HEK293 (cell line): ENCODE results near the gene COPS2.
A peak's percentile ranks its signal among the peaks of the same experiment; 100 is the strongest.

Experiments used
- CTCF ChIA-PET: fragments of 350-600 bp; formaldehyde crosslinking; extraction: SDS; loops from one replicate; lab custom pipeline; 2021; ENCODE audit warnings: antibody characterized with exemption; lab: Yijun Ruan, JAX
- POLR2A ChIA-PET: fragments of 300-600 bp; formaldehyde crosslinking; extraction: SDS; loops from one replicate; lab custom pipeline; 2020; ENCODE audit warnings: antibody characterized with exemption, inconsistent platforms; lab: Yijun Ruan, JAX
- H3K27ac ChIP-seq: fragments of 200-500 bp; sonication (Bioruptor generic); 2 replicates; pipeline ENCODE4 v1.5.1; 2014; ENCODE audit warnings: low read depth, low read length, control low read depth, inconsistent platforms; ENCODE audit errors: extremely low read depth
- H3K36me3 ChIP-seq, 2 experiments: fragments of 200-500 bp in 1 of 2; sonication (Bioruptor generic) in 1 of 2; 1 replicate in 1 of 2; 2 replicates in 1 of 2; pipeline ENCODE4 v1.5.1; 2014 to 2017; ENCODE audit warnings: inconsistent platforms in 2 of 2, low read length in 2 of 2; ENCODE audit not compliant: control insufficient read depth in 2 of 2, insufficient read depth in 1 of 2
- H3K4me1 ChIP-seq: fragments of 200-500 bp; sonication (Bioruptor generic); 2 replicates; pipeline ENCODE4 v1.5.1; 2014; ENCODE audit warnings: mild to moderate bottlenecking, low read length, inconsistent platforms; ENCODE audit not compliant: control insufficient read depth, insufficient read depth
- H3K4me3 ChIP-seq: 2 replicates; pipeline ENCODE4 v1.5.1; 2011; ENCODE audit warnings: low read depth, mild to moderate bottlenecking, control low read depth, low read length, moderate library complexity
- H3K9me3 ChIP-seq: fragments of 200-500 bp; sonication (Bioruptor generic); 2 replicates; pipeline ENCODE4 v1.5.1; 2014; ENCODE audit warnings: low read depth, low read length, inconsistent platforms; ENCODE audit not compliant: control insufficient read depth, insufficient read depth
- HOXA7 ChIP-seq: sonication (generic); formaldehyde crosslinking; IDR thresholded peaks from 2 replicates; pipeline ENCODE4 v1.8.1; 2022; ENCODE audit warnings: missing genetic modification reagents, borderline replicate concordance
- INSM2 ChIP-seq: fragments of 450-650 bp; formaldehyde crosslinking; IDR thresholded peaks from 2 replicates; pipeline ENCODE4 v1.5.1; 2016; ENCODE audit warnings: missing biosample characterization, missing genetic modification characterization
- OSR2 ChIP-seq: fragments of 450-650 bp; formaldehyde crosslinking; IDR thresholded peaks from 2 replicates; pipeline ENCODE4 v1.5.1; 2016; ENCODE audit warnings: missing biosample characterization, missing genetic modification characterization
- SETDB1 ChIP-seq: IDR thresholded peaks from one replicate; pipeline ENCODE4 v1.6.1; 2017; ENCODE audit warnings: mild to moderate bottlenecking, low read length, moderate library complexity, mixed read lengths; ENCODE audit not compliant: insufficient read length
- TRIM28 ChIP-seq: IDR thresholded peaks from 2 replicates; pipeline ENCODE4 v1.6.1; 2011; ENCODE audit warnings: low read length, control low read depth, borderline replicate concordance
- WT1 ChIP-seq: fragments of 450-650 bp; formaldehyde crosslinking; IDR thresholded peaks from 2 replicates; pipeline ENCODE4 v1.5.1; 2016; ENCODE audit warnings: missing biosample characterization, missing genetic modification characterization
- ZBTB1 ChIP-seq: fragments of 450-650 bp; formaldehyde crosslinking; IDR thresholded peaks from 2 replicates; pipeline ENCODE4 v1.5.1; 2016; ENCODE audit warnings: missing biosample characterization, missing genetic modification characterization
- ZNF112 ChIP-seq: fragments of 450-650 bp; formaldehyde crosslinking; IDR thresholded peaks from 2 replicates; pipeline ENCODE4 v1.5.0; 2017; ENCODE audit warnings: missing biosample characterization, missing genetic modification characterization
- ZNF121 ChIP-seq: fragments of 450-650 bp; formaldehyde crosslinking; IDR thresholded peaks from 2 replicates; pipeline ENCODE4 v1.5.1; 2016; ENCODE audit warnings: missing biosample characterization, missing genetic modification characterization
- ZNF174 ChIP-seq: fragments of 450-650 bp; formaldehyde crosslinking; IDR thresholded peaks from 2 replicates; pipeline ENCODE4 v1.5.0; 2017; ENCODE audit warnings: missing biosample characterization, mild to moderate bottlenecking, missing genetic modification characterization
- ZNF391 ChIP-seq: fragments of 450-650 bp; formaldehyde crosslinking; IDR thresholded peaks from 2 replicates; pipeline ENCODE4 v1.5.1; 2016; ENCODE audit warnings: low read depth, missing biosample characterization, missing genetic modification characterization, borderline replicate concordance
- ZNF473 ChIP-seq: fragments of 450-650 bp; formaldehyde crosslinking; IDR thresholded peaks from 2 replicates; pipeline ENCODE4 v1.5.1; 2017; ENCODE audit warnings: missing biosample characterization, missing genetic modification characterization
- ZNF48 ChIP-seq: fragments of 450-650 bp; formaldehyde crosslinking; IDR thresholded peaks from 2 replicates; pipeline ENCODE4 v1.5.1; 2016; ENCODE audit warnings: missing biosample characterization, missing genetic modification characterization
- ZNF513 ChIP-seq: fragments of 450-650 bp; IDR thresholded peaks from 2 replicates; pipeline ENCODE4 v1.5.1; 2018; ENCODE audit warnings: missing biosample characterization, missing genetic modification characterization
- ZNF561 ChIP-seq: fragments of 450-650 bp; IDR thresholded peaks from 2 replicates; pipeline ENCODE4 v1.5.1; 2018; ENCODE audit warnings: missing biosample characterization, missing genetic modification characterization, borderline replicate concordance
- ZNF610 ChIP-seq: fragments of 450-650 bp; formaldehyde crosslinking; IDR thresholded peaks from 2 replicates; pipeline ENCODE4 v1.5.1; 2016; ENCODE audit warnings: missing biosample characterization, missing genetic modification characterization, borderline replicate concordance
- ZNF621 ChIP-seq: fragments of 450-650 bp; formaldehyde crosslinking; IDR thresholded peaks from 2 replicates; pipeline ENCODE4 v1.5.1; 2017; ENCODE audit warnings: missing biosample characterization, missing genetic modification characterization
- ZNF658 ChIP-seq: fragments of 450-650 bp; formaldehyde crosslinking; IDR thresholded peaks from 2 replicates; pipeline ENCODE4; 2016; ENCODE audit warnings: missing biosample characterization, missing genetic modification characterization
- TF ChIP-seq, protein P1 (sequence below): fragments of 450-650 bp; IDR thresholded peaks from 2 replicates; pipeline ENCODE4 v1.5.1; 2018; ENCODE audit warnings: missing biosample characterization, mild to moderate bottlenecking, missing genetic modification characterization

The COPS2 gene

DNA sequence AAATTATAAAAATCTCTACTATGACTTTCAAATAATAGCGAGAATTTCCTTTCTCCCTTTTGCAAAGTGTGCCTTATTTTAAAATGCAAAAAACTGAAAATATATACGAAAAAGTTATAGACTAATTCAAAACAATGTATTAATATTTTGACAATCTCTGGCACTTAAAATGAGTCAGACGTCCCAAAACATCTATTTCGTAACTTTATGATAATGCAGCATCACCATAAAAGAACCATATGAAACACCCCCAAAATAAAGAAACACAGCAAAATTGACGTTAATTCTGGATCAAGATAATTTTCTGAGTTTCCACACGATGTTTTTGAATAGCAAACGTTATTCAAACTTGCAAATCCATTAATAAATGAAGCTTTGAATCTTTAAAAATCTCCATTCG, 1.0 kb downstream of the COPS2 start (continued):
- TF ChIP-seq ZNF513 (tag by site-specific recombination), result no peak
- TF ChIP-seq ZNF174 (tag by site-specific recombination), result no peak
- TF ChIP-seq ZNF473 (tag by site-specific recombination), result no peak
- no peak for TF ChIP-seq ZNF621 (tag by site-specific recombination)
- no peak for TF ChIP-seq TRIM28
- TF ChIP-seq INSM2, result no peak

GRCh38 chr15:49152552-49153312, 2.7 kb downstream of the COPS2 start:
- TF ChIP-seq ZNF658 (tag by site-specific recombination) (no peak), WT1 (tag by site-specific recombination) (no peak), ZNF121 (tag by site-specific recombination) (0 out of 2 replicates have a peak, but pooled peaks have one; percentile 27), ZNF48 (tag by site-specific recombination) (no peak), OSR2 (peak; percentile 55), ZNF610 (tag by site-specific recombination) (no peak), SETDB1 (no peak)
- TF ChIP-seq, all 188 proteins: peak for 2
- H3K27ac ChIP-seq, result no peak overlapping the region
- H3K4me1 ChIP-seq, result peaks cover 4% of the 10 kb centered on the region; the same call in 1 of the 2 replicates
- H3K36me3 ChIP-seq, result peaks cover 0 to 4% of the 10 kb centered on the region in 2 experiments; a peak in 1 of 3 replicates
- H3K4me3 ChIP-seq, result no peak overlapping the region
- POLR2A ChIA-PET, result no interaction called here
- CTCF ChIA-PET, result interaction anchor here (0.6 kb wide), 1 partner anchor 805 kb away, joined by 3 read pairs; no protein-coding TSS in a partner anchor
- no peaks in the 10 kb centered on the region for H3K9me3 ChIP-seq

DNA sequence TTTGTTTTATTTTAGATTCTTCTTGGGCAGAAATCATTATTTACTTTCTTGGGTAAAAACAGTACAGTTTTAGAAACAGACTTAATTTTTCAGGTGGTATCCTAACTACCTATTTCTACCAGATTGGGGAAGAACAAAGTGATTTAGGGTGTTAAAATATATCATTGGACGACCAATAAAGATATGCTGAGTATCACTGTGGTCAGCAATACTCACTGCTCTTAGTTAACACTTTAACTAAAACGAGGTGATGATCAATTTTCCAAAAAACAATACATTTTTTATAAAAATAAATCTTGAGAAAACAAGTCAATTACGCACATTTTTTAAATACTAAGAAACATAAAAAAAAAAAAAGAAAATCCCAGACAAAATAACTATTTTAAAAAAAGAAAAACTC, 3.6 kb downstream of the COPS2 start:
- Histone ChIP-seq H3K4me3 (no peak overlapping the region), H3K9me3 (no peaks in the 10 kb centered on the region), H3K36me3 (peaks cover 0 to 4% of the 10 kb centered on the region in 2 experiments; a peak in 1 of 3 replicates), H3K4me1 (peaks cover 2% of the 10 kb centered on the region; the same call in 1 of the 2 replicates), H3K27ac (no peak overlapping the region)
- CTCF ChIA-PET, result interaction anchor here (0.7 kb wide), 2 partner anchors 55 to 274 kb away, joined by 4 to 5 read pairs; no protein-coding TSS in a partner anchor
- POLR2A ChIA-PET, result no interaction called here
- TF ChIP-seq ZBTB1 (no peak), ZNF112 (tag by site-specific recombination) (no peak), ZNF561 (no peak), TRIM28 (no peak), HOXA7 (CRISPR knock-in tag) (no peak), ZNF391 (tag by site-specific recombination) (no peak)
- TF ChIP-seq, protein P1, sequence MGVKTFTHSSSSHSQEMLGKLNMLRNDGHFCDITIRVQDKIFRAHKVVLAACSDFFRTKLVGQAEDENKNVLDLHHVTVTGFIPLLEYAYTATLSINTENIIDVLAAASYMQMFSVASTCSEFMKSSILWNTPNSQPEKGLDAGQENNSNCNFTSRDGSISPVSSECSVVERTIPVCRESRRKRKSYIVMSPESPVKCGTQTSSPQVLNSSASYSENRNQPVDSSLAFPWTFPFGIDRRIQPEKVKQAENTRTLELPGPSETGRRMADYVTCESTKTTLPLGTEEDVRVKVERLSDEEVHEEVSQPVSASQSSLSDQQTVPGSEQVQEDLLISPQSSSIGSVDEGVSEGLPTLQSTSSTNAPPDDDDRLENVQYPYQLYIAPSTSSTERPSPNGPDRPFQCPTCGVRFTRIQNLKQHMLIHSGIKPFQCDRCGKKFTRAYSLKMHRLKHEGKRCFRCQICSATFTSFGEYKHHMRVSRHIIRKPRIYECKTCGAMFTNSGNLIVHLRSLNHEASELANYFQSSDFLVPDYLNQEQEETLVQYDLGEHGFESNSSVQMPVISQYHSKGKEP, result no peak
